ENCODE data around the gene ARSK. TPM values are rescaled to one million over a fixed set of nuclear protein-coding genes. Genes with fewer than 3 reads are reported as not detected.
A peak's percentile ranks its signal among the peaks of the same experiment; 100 is the strongest.

ARSK gene, protein sequence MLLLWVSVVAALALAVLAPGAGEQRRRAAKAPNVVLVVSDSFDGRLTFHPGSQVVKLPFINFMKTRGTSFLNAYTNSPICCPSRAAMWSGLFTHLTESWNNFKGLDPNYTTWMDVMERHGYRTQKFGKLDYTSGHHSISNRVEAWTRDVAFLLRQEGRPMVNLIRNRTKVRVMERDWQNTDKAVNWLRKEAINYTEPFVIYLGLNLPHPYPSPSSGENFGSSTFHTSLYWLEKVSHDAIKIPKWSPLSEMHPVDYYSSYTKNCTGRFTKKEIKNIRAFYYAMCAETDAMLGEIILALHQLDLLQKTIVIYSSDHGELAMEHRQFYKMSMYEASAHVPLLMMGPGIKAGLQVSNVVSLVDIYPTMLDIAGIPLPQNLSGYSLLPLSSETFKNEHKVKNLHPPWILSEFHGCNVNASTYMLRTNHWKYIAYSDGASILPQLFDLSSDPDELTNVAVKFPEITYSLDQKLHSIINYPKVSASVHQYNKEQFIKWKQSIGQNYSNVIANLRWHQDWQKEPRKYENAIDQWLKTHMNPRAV
- total RNA-seq = 1 to 10 TPM; 3.0 to 9.5 (median 6.1) TPM

DNA sequence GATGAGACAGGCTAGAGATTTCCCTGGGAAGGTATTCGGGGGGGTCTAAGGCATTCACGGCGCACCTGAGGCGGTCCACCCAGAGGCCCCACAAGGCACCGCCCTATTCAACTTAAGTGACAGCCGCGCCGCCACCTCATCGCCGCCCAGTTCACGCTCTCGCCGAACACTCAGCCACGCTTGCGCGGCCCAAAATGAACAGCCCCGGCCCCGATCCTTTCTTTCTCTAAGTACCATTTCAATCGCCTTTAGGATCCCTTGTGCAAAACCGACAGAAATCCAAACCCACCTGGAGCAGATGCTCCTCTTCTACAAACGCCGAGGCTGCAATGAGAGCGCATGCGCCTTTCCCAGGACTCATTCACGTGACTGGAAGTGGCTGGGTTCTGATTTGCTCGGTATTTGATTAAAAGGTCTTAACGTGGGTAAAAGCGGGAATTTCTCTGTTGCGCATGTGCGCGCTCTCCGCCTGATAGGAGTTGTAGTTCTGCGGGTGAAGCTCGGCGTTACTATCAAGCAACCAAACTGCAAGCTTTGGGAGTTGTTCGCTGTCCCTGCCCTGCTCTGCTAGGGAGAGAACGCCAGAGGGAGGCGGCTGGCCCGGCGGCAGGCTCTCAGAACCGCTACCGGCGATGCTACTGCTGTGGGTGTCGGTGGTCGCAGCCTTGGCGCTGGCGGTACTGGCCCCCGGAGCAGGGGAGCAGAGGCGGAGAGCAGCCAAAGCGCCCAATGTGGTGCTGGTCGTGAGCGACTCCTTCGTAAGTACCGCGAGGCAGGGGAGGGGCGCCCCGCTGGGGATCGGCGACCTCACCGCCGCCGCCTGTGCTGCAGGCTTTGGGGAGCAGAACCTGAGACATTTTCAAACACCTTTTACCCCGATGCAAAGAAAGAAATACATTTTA is at the start of gene ARSK, which contains the start of gene SKIC3:
Gene ARSK, plus strand, starts transcription at position 455 of the 902 bp plus-strand sequence. Its CDS starts 178 bp downstream, at position 633.
Gene SKIC3, minus strand, starts transcription at position 331 of the 902 bp plus-strand sequence. CDS start 7,827 bp downstream, outside the sequence.
- peak; percentile 97 for ATAC-seq (ENCODE audit: low FRiP score)
- TF ChIP-seq, protein P1, sequence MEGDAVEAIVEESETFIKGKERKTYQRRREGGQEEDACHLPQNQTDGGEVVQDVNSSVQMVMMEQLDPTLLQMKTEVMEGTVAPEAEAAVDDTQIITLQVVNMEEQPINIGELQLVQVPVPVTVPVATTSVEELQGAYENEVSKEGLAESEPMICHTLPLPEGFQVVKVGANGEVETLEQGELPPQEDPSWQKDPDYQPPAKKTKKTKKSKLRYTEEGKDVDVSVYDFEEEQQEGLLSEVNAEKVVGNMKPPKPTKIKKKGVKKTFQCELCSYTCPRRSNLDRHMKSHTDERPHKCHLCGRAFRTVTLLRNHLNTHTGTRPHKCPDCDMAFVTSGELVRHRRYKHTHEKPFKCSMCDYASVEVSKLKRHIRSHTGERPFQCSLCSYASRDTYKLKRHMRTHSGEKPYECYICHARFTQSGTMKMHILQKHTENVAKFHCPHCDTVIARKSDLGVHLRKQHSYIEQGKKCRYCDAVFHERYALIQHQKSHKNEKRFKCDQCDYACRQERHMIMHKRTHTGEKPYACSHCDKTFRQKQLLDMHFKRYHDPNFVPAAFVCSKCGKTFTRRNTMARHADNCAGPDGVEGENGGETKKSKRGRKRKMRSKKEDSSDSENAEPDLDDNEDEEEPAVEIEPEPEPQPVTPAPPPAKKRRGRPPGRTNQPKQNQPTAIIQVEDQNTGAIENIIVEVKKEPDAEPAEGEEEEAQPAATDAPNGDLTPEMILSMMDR (IDR thresholded peaks at IDR 0.05) = no peak
- peak; percentile 68 for DNase-seq (ENCODE audit: low spot score)

DNA sequence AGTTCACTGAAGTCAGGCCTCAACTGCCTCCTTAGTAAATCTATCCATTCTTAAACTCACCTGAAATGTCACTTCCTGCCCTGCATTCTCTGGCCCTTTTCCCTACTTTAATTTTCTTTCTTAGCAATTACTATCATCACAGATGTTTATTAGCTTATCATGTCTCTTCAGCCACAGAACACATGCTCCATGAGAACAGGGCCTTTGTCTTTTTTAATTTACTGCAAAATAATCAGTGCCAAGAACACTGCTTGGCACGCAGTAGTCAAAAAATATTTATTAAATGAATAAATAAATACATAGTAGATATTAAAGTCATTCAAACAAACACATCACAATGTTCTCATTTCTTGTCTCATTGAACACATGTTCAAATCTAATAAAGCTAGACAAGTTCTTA is 46.4 kb upstream of the ARSK start:
- ATAC-seq (ENCODE audit: low FRiP score) (no peak), DNase-seq (ENCODE audit: low spot score) (no peak)
- TF ChIP-seq, protein P1 (IDR thresholded peaks at IDR 0.05) = no peak

DNA sequence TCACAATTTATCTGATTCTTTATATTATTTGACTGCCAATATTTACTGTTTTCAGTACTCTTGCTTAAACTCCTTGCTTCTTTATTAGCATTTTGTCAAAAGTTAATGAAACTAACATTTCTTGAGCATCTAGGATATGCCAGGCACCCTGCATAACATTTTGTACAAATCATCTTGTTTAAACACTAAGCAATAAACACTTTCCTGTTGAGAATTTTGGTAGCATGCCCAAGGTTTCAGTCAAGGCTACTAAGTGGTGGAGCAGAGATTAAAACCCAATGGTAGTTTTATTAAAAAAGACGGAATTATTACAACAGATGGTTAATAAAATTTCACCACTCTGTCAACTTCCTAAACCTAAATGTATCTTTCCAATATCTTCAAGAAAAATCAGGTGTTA is 43.3 kb upstream of the ARSK start:
- no peak for ATAC-seq (ENCODE audit: low FRiP score)
- TF ChIP-seq, protein P1 (IDR thresholded peaks at IDR 0.05) = no peak

DNA sequence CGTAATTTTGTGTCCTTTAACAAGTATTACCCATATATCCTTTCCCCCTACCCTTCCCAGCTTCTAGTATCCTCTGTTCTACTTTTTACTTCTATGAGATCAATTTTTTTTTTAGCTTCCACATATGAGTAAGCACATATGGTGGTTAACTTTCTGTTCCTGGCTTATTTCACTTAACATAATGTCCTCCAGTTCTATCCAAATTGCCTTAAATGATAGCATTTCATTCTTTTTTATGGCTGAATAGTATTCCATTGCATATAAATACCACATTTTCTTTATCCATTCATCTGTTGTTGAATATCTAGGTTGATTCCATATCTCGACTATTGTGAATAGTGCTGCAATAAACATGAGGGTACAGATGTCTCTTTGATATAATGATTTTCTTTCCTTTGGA is 36.5 kb upstream of the ARSK start:
- TF ChIP-seq, protein P1 (IDR thresholded peaks at IDR 0.05) = no peak
- DNase-seq (ENCODE audit: low spot score) (no peak), ATAC-seq (ENCODE audit: low FRiP score) (no peak)

More for the DNA sequence above, 43.3 kb upstream of the ARSK start:
- no peak for DNase-seq (ENCODE audit: low spot score)

DNA sequence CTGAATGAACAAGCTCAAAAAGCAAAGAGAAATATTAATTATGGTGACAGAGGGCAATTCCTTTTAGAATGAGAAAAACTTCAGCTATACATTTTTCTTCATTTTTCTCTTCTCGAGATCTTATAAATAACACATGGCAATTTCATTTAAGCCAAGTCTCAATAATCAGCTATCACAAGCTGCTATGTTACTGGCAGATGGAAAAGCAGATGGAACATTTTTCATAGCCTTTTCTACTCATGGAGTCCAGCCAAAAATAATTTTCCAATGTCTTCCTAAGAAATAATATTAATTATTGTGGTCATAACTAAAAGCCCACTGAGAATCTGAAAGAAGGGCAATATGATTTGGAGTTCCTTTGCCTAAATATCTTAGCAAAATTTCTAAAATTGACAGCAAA is 35.8 kb upstream of the ARSK start:
- TF ChIP-seq, protein P1 (IDR thresholded peaks at IDR 0.05) = no peak
- DNase-seq (ENCODE audit: low spot score) (no peak), ATAC-seq (ENCODE audit: low FRiP score) (no peak)

DNA sequence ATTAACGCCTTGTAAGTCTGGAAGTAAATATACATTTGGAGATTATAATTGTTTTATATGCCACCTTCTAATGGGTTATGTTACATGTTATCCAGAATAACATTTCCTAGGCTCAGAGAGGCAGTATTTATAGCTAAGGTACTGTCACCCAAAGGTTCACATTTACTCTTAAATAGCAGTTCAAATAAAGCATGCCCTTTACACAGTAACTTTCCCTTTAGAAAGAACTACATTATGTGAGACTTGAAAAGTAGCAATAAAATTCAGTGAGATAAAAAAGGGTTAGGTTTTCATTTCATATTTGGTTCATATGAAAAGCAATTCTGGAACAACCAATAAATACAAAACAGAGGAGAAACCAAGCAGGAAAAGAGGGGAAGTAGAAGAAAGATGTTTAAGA is 35.2 kb upstream of the ARSK start:
- ATAC-seq (ENCODE audit: low FRiP score) (no peak), DNase-seq (ENCODE audit: low spot score) (no peak)
- TF ChIP-seq, protein P1 (IDR thresholded peaks at IDR 0.05) = no peak

All from omental fat pad (tissue), 4 donors.